HG03521 (cell line): ENCODE measurements around the gene OOSP4B.
"Not testable (repeated sequence)": the region's sequence is repeated elsewhere in the genome, so short reads cannot be mapped to it uniquely, and the experiment has no call there.

Source experiments
- ATAC-seq: cut with Tn5 transposase; IDR thresholded peaks from one replicate; pipeline ENCODE4 v1.9.1; 2021; ENCODE audit warnings: mild to moderate bottlenecking, moderate library complexity; ENCODE audit not compliant: unreplicated experiment

OOSP4B gene

DNA sequence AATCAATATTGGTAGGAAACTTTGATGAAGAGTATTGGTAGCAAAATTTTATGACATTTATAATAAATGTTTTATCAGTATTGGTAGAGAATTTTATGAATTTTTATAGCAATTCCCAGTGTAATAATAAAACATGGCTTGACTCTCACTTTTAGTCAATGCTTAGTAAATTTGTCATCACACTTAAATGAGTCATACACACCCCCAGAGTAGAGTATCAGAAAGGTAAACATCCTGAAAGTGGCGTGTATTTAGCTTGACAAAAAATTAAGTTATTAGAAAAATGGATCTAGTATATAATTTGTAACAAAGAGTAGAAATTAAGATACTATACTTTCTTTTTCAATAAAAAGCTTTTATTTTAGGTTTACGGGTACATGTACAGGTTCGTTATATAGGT is 42.1 kb downstream of the OOSP4B start:
- no peak for ATAC-seq

DNA sequence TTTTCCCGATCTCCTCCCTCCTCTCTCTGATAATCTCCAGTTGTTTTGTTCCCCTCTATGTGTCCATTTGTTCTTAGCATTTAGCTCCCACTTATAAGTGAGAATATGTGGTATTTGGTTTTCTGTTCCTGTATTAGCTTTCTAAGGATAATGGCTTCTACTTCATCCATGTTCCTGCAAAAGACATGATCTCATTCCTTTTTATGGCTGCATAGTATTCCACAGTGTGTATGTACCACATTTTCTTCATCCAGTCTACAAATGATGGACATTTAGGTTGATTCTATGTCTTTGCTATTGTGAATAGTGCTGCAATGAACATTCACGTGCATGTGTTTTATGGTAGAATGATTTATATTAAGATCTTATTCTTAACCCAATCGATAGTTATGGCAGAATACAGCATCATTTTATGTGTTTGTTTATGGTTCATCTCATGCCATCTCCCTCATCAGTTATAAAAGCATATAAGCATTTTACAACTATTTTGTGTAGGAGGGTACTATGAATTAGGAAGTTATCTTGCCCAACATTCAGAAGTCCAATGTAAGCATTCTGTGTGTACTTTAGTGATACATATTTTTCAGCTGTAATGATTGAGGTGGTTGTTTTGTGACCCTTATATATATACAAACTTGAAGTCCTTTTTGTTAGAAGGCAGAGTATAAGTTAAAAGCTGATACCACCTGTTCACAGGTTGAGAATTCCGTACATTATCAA is 42.7 kb downstream of the OOSP4B start:
- ATAC-seq: no peak

GRCh38 chr11:60064111-60064510 is 47.1 kb downstream of the OOSP4B start:
- ATAC-seq: no peak

DNA sequence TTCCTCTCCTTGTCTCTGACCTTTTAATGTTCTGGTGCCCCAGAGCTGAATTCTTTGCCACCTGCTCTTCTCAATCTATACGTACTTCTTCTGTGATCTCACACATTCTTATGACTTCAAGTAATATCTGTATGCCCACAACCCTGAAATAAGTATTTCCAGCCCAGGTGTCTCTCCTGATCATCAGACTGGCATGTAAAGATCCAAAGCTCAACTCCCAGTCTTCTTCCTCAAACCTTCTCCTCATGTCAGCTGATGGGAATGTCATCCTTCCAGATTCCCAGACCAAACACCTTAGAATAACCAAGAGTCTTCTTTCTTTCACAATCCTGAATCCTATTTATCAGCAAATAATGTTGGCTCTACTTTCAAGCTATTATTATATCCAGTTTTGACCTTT is 48.8 kb downstream of the OOSP4B start:
- ATAC-seq: no peak

DNA sequence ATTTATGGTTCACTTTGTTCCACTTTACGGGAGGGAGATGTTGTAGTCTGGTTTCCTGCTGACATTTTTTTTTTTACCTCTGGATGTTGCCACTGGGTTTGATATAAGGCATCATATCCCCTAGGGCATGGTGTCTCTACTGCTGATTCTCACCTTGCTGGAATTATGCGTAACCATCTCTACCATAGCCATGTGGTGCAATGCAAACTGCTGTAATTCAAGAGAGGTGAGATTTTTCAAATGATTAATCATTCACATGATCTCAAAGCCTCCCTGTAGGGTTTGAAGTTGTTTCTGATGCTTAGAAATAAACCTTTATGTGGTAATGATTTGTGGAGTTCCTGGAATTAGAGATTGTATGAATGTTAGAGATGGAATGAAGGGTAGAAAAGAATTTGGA is 52.5 kb downstream of the OOSP4B start:
- no peak for ATAC-seq

DNA sequence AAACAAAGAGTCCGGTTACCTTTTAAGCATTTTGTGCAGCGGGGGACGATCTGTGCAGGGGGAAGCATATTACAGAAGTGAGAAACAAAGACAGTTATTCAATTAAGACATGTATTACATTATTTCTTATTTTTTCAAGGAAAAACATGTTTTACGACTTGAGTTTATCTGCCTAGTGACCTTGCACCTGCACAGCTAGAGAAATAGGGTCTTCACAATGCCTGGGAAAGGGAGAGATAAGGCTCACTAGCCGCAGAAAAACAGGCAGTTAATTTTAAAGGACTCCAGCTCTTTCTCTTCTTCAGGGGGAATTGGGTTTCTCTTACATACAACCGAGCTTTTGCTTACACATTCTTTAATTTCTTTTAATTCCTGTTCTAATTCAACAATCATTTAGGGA is 54.7 kb downstream of the OOSP4B start:
- ATAC-seq: not testable (repeated sequence)

GRCh38 chr11:60077216-60077817 is 60.3 kb downstream of the OOSP4B start:
- ATAC-seq: no peak

- ATAC-seq: no peak
Measured at GRCh38 chr11:60077981-60078380, 61.0 kb downstream of the OOSP4B start.

DNA sequence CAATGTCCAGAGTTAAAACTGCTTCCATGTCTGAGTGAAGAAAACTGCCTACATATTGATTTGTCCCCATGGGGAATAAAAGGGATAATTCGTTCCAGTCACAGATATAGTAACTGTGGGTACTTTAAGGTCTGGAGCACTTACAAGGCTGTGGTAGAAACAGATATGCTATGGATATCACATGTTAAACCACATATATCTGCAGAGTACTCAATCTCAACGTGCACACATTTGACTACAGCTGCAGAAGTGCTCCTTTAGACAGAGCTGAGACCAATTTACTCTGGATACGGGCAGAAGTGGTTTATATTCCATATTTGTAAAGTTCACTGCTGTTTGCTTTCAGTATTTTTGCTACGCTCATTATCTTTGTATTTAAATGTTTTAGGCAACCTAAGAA is 61.8 kb downstream of the OOSP4B start:
- ATAC-seq: no peak

- no peak for ATAC-seq
Measured at GRCh38 chr11:60080535-60080934, 63.6 kb downstream of the OOSP4B start.
